OCI-LY3 (cell line): ENCODE data around the gene SALL3.

Source experiments
- H2AFZ ChIP-seq: fragments of 200-600, 300-600 bp; shearing (Covaris generic); 2 replicates; pipeline ENCODE4 v1.6.0; 2014; ENCODE audit warnings: antibody characterized with exemption, low read depth, low read length
- H3K27ac ChIP-seq: fragments of 200-600, 300-600 bp; sonication (generic); 2 replicates; pipeline ENCODE4 v1.5.1; 2014; ENCODE audit warnings: mild to moderate bottlenecking, low read length, moderate library complexity, mixed read lengths
- H3K27me3 ChIP-seq: fragments of 200-600, 300-600 bp; sonication (generic); 2 replicates; pipeline ENCODE4 v1.6.1; 2014; ENCODE audit warnings: low read depth, low read length, mixed read lengths
- H3K36me3 ChIP-seq: fragments of 200-600, 300-600 bp; sonication (generic); replicated peaks from 2 replicates; pipeline ENCODE3; 2014; ENCODE audit warnings: low read depth, low read length, mixed read lengths
- H3K4me1 ChIP-seq: fragments of 300-600, 200-600 bp; sonication (generic); 2 replicates; pipeline ENCODE4 v1.6.1; 2014; ENCODE audit warnings: low read length, mixed read lengths
- H3K4me2 ChIP-seq: fragments of 200-600, 300-600 bp; sonication (generic); 2 replicates; pipeline ENCODE4 v1.6.1; 2014; ENCODE audit warnings: low read length, mixed read lengths
- H3K4me3 ChIP-seq: fragments of 300-600, 200-600 bp; sonication (generic); 2 replicates; pipeline ENCODE4 v1.5.1; 2014; ENCODE audit warnings: antibody characterized with exemption, mild to moderate bottlenecking, low read length, moderate library complexity
- H3K79me2 ChIP-seq: fragments of 300-600, 200-600 bp; shearing (Covaris generic); 2 replicates; pipeline ENCODE4 v1.6.1; 2014; ENCODE audit warnings: mild to moderate bottlenecking, low read length, mixed read lengths
- H3K9ac ChIP-seq: fragments of 300-600, 200-600 bp; shearing (Covaris generic); 2 replicates; pipeline ENCODE4 v1.6.0; 2014; ENCODE audit warnings: mild to moderate bottlenecking, low read length, moderate library complexity
- H3K9me3 ChIP-seq: fragments of 200-600, 300-600 bp; shearing (Covaris generic); 2 replicates; pipeline ENCODE4 v1.6.1; 2014; ENCODE audit warnings: low read length, mixed read lengths; ENCODE audit not compliant: insufficient read depth
- H4K20me1 ChIP-seq: fragments of 200-600, 300-600 bp; sonication (generic); 2 replicates; pipeline ENCODE4 v1.6.1; 2016; ENCODE audit warnings: low read length, mixed read lengths; ENCODE audit not compliant: insufficient read depth
- EZH2phosphoT487 ChIP-seq: fragments of 200-600 bp; shearing (Covaris generic); IDR thresholded peaks from 2 replicates; pipeline ENCODE4 v1.6.1; 2018; ENCODE audit warnings: antibody characterized with exemption, mixed run types, low read depth
- TF ChIP-seq, protein P1 (sequence below): fragments of 200-600, 300-600 bp; sonication (generic); IDR thresholded peaks from 2 replicates; pipeline ENCODE4 v1.5.1; 2014; ENCODE audit warnings: antibody characterized with exemption, low read length, low read depth

Gene SALL3

DNA sequence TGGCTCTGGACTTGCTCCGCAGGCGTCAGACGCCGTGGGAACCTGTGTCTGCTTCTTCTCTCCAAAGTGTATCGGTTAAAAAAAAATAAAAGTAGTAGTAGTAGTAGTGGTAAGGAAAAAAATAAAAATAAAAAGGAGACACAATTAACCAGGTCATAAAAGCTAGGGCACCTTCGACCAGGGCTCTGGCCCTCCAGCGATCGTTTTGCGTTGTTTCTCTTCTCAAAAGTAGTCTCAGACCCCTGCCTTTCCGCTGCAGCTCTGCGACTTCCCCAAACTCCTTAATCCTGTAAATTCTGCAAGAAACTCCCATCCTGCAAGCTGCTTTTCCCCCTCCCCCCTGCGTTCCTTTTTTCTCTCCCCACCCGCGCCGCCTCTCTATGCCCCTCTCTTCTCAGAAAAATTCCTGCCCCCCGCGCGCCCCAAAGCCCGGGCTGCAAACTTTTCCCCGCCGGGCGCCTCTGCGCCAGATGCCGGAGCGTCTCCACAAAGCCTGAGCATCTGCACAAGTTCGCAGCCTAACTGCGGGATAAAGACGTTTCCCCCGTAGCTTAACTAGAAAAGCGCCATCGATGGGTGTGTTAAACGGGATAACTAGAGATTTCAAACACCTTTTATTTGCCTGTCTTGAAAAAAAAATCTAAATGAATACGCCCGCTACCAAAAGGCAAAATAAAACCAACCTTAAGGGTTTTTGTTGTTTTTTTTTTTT, 1.8 kb upstream of the SALL3 start:
- H3K27ac ChIP-seq: no peak overlapping the region
- no peaks in the 10 kb centered on the region for H4K20me1 ChIP-seq
- TF ChIP-seq EZH2phosphoT487: no peak
- TF ChIP-seq, protein P1, sequence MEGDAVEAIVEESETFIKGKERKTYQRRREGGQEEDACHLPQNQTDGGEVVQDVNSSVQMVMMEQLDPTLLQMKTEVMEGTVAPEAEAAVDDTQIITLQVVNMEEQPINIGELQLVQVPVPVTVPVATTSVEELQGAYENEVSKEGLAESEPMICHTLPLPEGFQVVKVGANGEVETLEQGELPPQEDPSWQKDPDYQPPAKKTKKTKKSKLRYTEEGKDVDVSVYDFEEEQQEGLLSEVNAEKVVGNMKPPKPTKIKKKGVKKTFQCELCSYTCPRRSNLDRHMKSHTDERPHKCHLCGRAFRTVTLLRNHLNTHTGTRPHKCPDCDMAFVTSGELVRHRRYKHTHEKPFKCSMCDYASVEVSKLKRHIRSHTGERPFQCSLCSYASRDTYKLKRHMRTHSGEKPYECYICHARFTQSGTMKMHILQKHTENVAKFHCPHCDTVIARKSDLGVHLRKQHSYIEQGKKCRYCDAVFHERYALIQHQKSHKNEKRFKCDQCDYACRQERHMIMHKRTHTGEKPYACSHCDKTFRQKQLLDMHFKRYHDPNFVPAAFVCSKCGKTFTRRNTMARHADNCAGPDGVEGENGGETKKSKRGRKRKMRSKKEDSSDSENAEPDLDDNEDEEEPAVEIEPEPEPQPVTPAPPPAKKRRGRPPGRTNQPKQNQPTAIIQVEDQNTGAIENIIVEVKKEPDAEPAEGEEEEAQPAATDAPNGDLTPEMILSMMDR: no peak
- H2AFZ ChIP-seq: no peak overlapping the region
- H3K27me3 ChIP-seq: 0 out of 2 replicates have a peak, but pooled peaks cover 6% of the 10 kb centered on the region
- no peaks in the 10 kb centered on the region for H3K79me2 ChIP-seq
- peaks cover 10% of the 10 kb centered on the region; the same call in 1 of the 2 replicates for H3K9me3 ChIP-seq
- no peaks in the 10 kb centered on the region for H3K4me1 ChIP-seq
- no peak overlapping the region for H3K9ac ChIP-seq
- no peak overlapping the region for H3K4me2 ChIP-seq
- no peak overlapping the region for H3K4me3 ChIP-seq
- H3K36me3 ChIP-seq: no peaks in the 10 kb centered on the region

DNA sequence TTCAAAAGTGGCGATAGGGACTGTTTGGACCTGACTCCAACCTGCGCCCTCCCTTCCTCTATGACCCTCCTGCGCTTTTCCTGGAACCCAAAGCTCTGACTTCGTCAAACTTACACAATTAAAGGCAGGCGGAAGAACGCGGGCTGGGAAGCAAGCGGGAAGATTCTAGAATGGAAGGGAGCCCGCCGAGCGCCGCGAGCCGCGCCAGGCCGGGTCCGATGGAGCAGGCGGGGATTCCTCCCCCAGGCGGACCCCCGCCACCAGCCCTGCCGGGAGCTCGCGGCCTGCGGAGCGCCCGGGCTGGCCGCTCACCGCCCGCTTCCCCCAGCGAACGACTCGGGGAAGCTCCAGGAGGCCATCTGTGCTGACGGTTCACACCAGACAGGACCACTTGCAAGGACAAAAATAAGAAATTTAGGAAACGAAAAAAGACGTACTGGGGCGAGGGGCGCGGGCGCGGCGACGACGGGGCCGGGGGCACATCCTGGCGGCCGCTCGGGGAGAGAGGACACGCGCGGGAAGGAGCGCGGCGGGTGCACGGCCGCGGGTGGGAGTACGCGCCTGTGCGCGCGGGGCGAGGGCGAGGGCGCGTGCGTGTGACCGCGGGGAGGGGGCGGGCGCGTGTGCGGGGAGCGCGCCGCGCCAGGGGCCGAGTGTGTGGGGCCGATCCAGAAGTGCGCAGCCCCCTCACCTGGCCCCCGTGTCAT, 1.1 kb upstream of the SALL3 start:
- Histone ChIP-seq H2AFZ (no peak overlapping the region), H3K27ac (no peak overlapping the region), H3K4me1 (no peaks in the 10 kb centered on the region), H3K9ac (no peak overlapping the region), H3K4me2 (no peak overlapping the region), H3K27me3 (peaks cover 10% of the 10 kb centered on the region; the same call in 1 of the 2 replicates), H4K20me1 (no peaks in the 10 kb centered on the region), H3K4me3 (no peak overlapping the region), H3K79me2 (no peaks in the 10 kb centered on the region), H3K36me3 (no peaks in the 10 kb centered on the region), H3K9me3 (peaks cover 5% of the 10 kb centered on the region; the same call in 1 of the 2 replicates)
- TF ChIP-seq EZH2phosphoT487: no peak
- TF ChIP-seq, protein P1: no peak

DNA sequence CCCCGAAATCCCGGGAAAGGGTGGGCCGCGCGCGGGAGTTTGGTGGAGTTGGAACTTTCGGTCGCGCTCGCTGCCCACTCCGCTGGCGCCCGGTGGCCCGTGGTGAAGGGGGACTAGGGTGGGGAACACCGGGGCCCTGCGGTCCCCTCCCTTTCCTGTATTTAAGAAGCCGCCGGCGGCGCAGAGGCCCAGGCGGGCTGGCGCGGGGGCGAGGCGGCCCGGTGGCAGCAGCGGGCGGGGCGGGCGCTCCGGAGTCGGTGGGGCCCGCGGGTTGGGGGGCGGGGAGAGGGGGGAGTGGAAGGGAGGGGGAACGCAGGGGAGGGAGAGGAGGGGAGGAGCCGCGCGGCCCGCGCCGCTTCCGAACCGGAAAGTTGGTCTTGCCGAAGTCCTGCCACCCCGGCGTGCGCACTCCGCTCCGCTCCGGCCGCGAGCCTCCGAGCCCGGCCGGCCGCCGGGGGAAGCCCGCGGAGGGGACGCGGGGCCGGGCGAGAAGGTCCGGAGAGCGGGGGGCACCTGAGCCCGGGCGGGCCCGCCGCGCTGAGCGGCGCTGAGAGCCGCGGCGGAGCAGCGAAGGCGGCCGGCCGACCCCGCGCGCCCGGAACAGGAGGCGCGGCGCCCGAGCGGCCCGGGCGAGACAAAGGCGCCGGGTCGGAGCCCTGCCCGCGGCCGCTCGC, 425 bp upstream of the SALL3 start:
- TF ChIP-seq, protein P1: no peak
- TF ChIP-seq EZH2phosphoT487: no peak
- H3K4me1 ChIP-seq: no peaks in the 10 kb centered on the region
- peaks cover 5% of the 10 kb centered on the region; the same call in 1 of the 2 replicates for H3K9me3 ChIP-seq
- no peaks in the 10 kb centered on the region for H3K79me2 ChIP-seq
- no peak overlapping the region for H3K27ac ChIP-seq
- no peak overlapping the region for H2AFZ ChIP-seq
- no peaks in the 10 kb centered on the region for H3K36me3 ChIP-seq
- no peak overlapping the region for H3K9ac ChIP-seq
- H3K4me2 ChIP-seq: no peak overlapping the region
- no peaks in the 10 kb centered on the region for H4K20me1 ChIP-seq
- peaks cover 17% of the 10 kb centered on the region for H3K27me3 ChIP-seq
- no peak overlapping the region for H3K4me3 ChIP-seq

DNA sequence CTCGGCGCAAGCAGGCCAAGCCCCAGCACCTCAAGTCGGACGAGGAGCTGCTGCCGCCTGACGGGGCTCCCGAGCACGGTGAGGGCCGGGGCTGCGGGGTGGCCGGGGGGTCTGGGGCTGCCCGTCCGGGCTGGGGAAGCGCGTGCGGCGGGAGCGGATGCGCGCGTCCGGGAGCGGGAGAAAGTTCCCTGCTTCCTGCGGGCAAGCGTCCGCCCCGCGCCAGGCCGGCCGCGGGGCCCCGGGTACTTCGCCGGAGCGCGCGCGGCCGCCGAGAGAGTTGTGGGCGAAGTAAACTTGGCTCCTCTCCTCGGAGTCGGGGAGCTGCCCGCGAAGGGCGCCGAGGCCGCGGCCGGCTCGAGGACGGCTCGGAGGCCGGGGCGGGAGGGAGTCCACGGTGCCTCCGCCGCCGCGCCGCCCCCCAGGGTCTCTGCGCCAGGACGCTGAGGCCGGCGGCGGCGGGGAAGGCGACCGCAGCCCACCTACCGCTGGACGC, 707 bp downstream of the SALL3 start:
- H3K4me3 ChIP-seq: no peak overlapping the region
- H3K27ac ChIP-seq: no peak overlapping the region
- H3K27me3 ChIP-seq: peaks cover 19% of the 10 kb centered on the region
- no peak overlapping the region for H3K4me2 ChIP-seq
- no peak overlapping the region for H2AFZ ChIP-seq
- H3K79me2 ChIP-seq: no peaks in the 10 kb centered on the region
- no peaks in the 10 kb centered on the region for H3K4me1 ChIP-seq
- TF ChIP-seq, protein P1: no peak
- TF ChIP-seq EZH2phosphoT487: no peak
- peaks cover 5% of the 10 kb centered on the region; the same call in 1 of the 2 replicates for H3K9me3 ChIP-seq
- H4K20me1 ChIP-seq: no peaks in the 10 kb centered on the region
- H3K36me3 ChIP-seq: no peaks in the 10 kb centered on the region
- no peak overlapping the region for H3K9ac ChIP-seq
